Measurements from ENCODE around the gene AICDA.
A peak's percentile ranks its signal among the peaks of the same experiment; 100 is the strongest.
"Not testable (repeated sequence)": the region's sequence is repeated elsewhere in the genome, so short reads cannot be mapped to it uniquely, and the experiment has no call there.

AICDA gene

DNA sequence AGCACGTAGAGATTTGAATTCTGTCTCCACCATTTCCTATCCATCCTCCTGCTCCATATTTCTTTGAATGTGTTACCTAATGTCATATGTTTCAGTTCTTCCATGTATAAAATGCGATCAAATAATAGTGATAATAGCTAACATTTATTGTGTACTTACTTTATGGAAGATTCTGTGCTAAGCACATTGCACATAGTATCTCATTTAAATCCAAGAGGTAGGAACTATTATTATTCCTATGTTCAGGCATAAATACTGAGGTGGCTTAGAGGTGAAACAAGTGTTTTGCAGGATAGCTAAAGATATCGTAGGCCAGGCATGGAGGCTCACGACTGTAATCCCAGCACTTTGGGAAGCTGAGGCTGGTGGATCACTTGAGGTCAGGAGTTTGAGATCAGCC is 17.5 kb upstream of the AICDA start:
- no peak overlapping the region for H3K4me3 ChIP-seq (ENCODE audit: low read length)
- TF ChIP-seq, protein P1, sequence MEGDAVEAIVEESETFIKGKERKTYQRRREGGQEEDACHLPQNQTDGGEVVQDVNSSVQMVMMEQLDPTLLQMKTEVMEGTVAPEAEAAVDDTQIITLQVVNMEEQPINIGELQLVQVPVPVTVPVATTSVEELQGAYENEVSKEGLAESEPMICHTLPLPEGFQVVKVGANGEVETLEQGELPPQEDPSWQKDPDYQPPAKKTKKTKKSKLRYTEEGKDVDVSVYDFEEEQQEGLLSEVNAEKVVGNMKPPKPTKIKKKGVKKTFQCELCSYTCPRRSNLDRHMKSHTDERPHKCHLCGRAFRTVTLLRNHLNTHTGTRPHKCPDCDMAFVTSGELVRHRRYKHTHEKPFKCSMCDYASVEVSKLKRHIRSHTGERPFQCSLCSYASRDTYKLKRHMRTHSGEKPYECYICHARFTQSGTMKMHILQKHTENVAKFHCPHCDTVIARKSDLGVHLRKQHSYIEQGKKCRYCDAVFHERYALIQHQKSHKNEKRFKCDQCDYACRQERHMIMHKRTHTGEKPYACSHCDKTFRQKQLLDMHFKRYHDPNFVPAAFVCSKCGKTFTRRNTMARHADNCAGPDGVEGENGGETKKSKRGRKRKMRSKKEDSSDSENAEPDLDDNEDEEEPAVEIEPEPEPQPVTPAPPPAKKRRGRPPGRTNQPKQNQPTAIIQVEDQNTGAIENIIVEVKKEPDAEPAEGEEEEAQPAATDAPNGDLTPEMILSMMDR (conservative IDR thresholded peaks at IDR 0.05; ENCODE audit: low read length): no peak
- no peak for DNase-seq (ENCODE audit: low read depth)

DNA sequence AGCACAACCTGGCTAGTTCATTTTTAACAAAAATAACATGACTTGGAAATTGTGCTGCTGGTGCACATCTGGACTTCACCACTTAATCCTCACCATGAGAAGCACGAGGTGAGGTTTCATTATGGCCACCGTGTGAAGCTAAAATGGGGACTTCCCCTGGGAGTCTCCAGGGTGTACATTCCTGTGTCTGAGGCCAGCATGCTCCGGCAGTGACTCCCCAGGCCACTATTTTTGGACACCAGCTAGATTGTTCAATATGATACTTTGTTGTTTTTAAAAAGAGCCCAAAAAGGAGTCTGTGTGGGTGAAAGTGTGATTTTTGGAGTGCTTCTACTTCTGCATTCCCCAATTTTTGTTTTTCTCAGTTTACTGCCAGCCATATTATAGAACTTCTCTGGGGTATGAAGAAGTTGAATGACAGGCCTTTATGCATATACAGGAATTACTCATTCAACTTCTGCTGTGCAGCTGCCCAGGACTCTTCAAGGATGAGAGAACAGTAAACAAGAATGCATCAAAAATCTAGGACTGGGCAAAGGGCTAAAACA is 16.9 kb upstream of the AICDA start:
- TF ChIP-seq, protein P1 (conservative IDR thresholded peaks at IDR 0.05; ENCODE audit: low read length): no peak
- peak; percentile 69 for DNase-seq (ENCODE audit: low read depth)
- no peak overlapping the region for H3K4me3 ChIP-seq (ENCODE audit: low read length)

DNA sequence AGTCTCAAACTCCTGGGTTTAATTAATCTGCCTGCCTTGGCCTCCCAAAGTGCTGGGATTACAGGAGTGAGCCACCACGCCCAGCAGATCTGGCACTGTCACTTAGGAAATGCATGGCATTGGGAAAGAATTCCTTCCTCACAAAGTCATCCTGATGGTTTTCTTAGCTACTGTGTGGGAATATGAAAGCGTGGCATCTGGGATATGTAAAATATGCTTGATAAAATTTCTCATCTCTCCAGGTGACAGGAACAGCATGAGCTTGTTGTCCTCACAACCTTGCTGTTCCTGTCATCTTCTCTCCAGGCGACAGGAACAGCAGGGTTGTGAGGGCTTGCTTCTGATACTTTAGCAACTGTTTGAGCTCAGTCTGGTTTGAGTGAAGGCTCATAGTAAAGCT is 16.1 kb upstream of the AICDA start:
- DNase-seq (ENCODE audit: low read depth): peak; percentile 57
- no peak overlapping the region for H3K4me3 ChIP-seq (ENCODE audit: low read length)
- TF ChIP-seq, protein P1 (conservative IDR thresholded peaks at IDR 0.05; ENCODE audit: low read length): no peak

DNA sequence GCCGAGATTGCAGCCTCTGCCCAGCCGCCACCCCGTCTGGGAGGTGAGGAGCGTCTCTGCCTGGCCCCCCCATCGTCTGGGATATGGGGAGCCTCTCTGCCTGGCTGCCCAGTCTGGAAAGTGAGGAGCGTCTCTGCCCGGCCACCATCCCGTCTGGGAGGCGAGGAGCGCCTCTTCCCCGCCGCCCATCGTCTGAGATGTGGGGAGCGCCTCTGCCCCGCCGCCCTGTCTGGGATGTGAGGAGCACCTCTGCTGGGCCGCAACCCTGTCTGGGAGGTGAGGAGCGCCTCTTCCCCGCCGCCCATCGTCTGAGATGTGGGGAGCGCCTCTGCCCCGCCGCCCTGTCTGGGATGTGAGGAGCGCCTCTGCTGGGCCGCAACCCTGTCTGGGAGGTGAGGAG is 12.1 kb upstream of the AICDA start:
- DNase-seq (ENCODE audit: low read depth); H3K4me3 ChIP-seq (ENCODE audit: low read length): not testable (repeated sequence)

DNA sequence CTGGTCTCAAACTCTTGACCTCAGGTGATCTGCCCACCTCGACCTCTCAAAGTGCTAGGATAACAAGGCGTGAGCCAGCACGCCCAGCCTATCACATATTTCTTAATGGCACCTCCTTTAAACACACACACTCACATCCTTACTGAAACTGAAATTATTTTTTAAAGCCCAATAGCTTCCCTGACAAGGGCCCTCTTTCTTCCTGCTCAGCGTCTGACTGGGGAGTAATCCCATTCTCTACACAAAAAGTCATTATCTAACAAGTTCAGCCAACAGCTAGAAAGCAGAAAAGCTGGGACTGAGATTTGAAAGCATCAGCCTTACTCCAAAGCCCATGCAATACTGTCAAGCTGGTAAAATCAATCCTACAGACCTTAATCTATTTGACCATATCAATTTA is 10.0 kb upstream of the AICDA start:
- TF ChIP-seq, protein P1 (conservative IDR thresholded peaks at IDR 0.05; ENCODE audit: low read length): no peak
- DNase-seq (ENCODE audit: low read depth): no peak
- H3K4me3 ChIP-seq (ENCODE audit: low read length): no peak overlapping the region

DNA sequence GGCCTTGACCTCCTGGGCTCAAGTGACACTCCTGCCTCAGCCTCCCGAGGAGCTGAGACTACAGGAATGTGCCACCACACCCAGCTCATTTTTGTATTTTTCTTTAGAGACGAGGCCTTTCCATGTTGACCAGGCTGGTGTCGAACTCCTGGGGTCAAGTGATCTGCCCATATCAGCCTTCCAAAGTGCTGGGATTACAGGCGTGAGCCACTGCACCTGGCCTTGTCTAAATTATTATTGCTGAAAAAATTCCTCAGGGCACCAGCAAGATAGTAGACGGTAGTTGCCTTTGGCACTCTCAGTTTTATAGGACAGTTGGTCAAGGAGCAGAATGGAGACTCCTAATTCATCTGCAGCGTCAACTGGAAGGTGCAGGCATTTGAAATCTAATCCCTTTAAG is 2.5 kb upstream of the AICDA start:
- TF ChIP-seq, protein P1 (conservative IDR thresholded peaks at IDR 0.05; ENCODE audit: low read length): no peak
- H3K4me3 ChIP-seq (ENCODE audit: low read length): no peak overlapping the region
- no peak for DNase-seq (ENCODE audit: low read depth)

DNA sequence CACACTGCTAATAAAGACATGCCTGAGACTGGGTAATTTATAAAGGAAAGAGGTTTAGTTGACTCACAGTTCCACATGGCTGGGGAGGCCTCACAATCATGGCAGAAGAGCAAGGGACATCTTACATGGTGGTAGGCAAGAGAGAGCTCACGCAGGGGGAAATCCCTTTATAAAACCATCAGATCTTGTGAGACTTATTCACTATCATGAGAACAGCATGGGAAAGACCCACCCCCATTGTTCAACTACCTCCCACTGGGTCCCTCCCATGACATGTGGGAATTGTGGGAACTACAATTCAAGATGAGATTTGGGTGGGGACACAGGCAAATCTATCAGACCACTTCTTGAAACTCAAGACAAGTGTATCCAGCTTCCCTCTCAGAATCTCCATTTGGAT is 1.2 kb upstream of the AICDA start:
- not testable (repeated sequence) for DNase-seq (ENCODE audit: low read depth); H3K4me3 ChIP-seq (ENCODE audit: low read length)

DNA sequence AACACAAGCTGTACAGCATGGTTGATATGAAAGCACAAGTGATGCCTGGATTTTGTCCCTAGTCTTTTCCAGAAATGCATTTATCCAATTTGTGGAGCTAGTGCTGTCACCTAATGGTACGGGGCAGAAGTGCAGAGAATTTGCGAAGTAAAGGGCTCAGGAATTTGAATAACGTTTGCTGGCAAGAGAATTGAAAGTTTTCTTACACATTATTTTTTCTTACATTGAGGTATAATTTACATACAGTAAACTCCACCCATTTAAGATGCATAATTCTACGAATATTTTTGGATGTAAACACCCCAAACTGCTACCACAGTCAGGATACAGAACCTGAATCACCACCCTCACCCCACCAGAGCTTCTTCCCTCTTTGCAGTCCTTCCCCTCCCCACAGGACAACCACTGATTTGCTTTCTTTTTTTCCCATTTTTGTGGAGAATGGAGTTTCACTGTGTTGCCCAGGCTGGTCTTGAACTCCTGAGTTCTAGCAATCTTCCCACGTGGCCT is 3.5 kb downstream of the AICDA start:
- TF ChIP-seq, protein P1 (conservative IDR thresholded peaks at IDR 0.05; ENCODE audit: low read length): peak; percentile 76
- DNase-seq (ENCODE audit: low read depth): peak; percentile 50
- H3K4me3 ChIP-seq (ENCODE audit: low read length): peak overlapping the region; percentile 18
